ENCODE measurements around the gene LOXL3.

GRCh38 chr2:74502720-74503505, 50.8 kb downstream of the LOXL3 start:
- peak in 2 of 3 experiments; percentile 30 to 46 for TF ChIP-seq CTCF (optimal IDR thresholded peaks at IDR 0.05 in 1 of 3, IDR thresholded peaks at IDR 0.05 in 1 of 3, conservative IDR thresholded peaks at IDR 0.05 in 1 of 3; ENCODE audit: extremely low read depth in 1 of 3, insufficient read depth in 2 of 3, low read length in 3 of 3)
- peak; percentile 31 for TF ChIP-seq EZH2 (IDR thresholded peaks at IDR 0.05; ENCODE audit: low read length)

All from keratinocyte (primary cell).